Measurements from ENCODE around the gene ME3.

Gene ME3

GRCh38 chr11:86692317-86692716, 19.9 kb upstream of the ME3 start:
- no peak for DNase-seq

- no peak for DNase-seq
Measured at GRCh38 chr11:86688398-86689179, 16.2 kb upstream of the ME3 start.

- DNase-seq: no peak
Measured at GRCh38 chr11:86687185-86687778, 14.9 kb upstream of the ME3 start.

- DNase-seq: no peak
Measured at GRCh38 chr11:86686531-86686930, 14.1 kb upstream of the ME3 start.

GRCh38 chr11:86681483-86681756, 9.0 kb upstream of the ME3 start:
- DNase-seq: no peak

- DNase-seq: no peak
Measured at GRCh38 chr11:86680716-86681482, 8.5 kb upstream of the ME3 start.

GRCh38 chr11:86678823-86679222, 6.4 kb upstream of the ME3 start:
- no peak for DNase-seq

- no peak for DNase-seq
Measured at GRCh38 chr11:86678296-86678695, 5.9 kb upstream of the ME3 start.

GRCh38 chr11:86676533-86677154, 4.2 kb upstream of the ME3 start:
- DNase-seq: no peak

GRCh38 chr11:86676010-86676409, 3.6 kb upstream of the ME3 start:
- no peak for DNase-seq

- DNase-seq: no peak
Measured at GRCh38 chr11:86675017-86675416, 2.6 kb upstream of the ME3 start.

GRCh38 chr11:86673872-86674750, 1.7 kb upstream of the ME3 start:
- DNase-seq: no peak

- DNase-seq: no peak
Measured at GRCh38 chr11:86673055-86673843, 833 bp upstream of the ME3 start.

GRCh38 chr11:86671531-86672006, 847 bp downstream of the ME3 start:
- no peak for DNase-seq

- DNase-seq: no peak
Measured at GRCh38 chr11:86670911-86671310, 1.5 kb downstream of the ME3 start.

- DNase-seq: no peak
Measured at GRCh38 chr11:86670181-86670580, 2.2 kb downstream of the ME3 start.

- no peak for DNase-seq
Measured at GRCh38 chr11:86669424-86669823, 3.0 kb downstream of the ME3 start.

- DNase-seq: no peak
Measured at GRCh38 chr11:86668929-86669328, 3.5 kb downstream of the ME3 start.

GRCh38 chr11:86666193-86666592, 6.2 kb downstream of the ME3 start:
- no peak for DNase-seq

- no peak for DNase-seq
Measured at GRCh38 chr11:86664930-86665329, 7.5 kb downstream of the ME3 start.

- no peak for DNase-seq
Measured at GRCh38 chr11:86663761-86664160, 8.7 kb downstream of the ME3 start.

GRCh38 chr11:86663291-86663690, 9.1 kb downstream of the ME3 start:
- DNase-seq: no peak
